Islet of Langerhans (tissue), 1 donor: Measurements from ENCODE around the gene LAMTOR4.
"Not testable (repeated sequence)": the region's sequence is repeated elsewhere in the genome, so short reads cannot be mapped to it uniquely, and the experiment has no call there.

Experiments
- FAIRE-seq: peaks from one replicate; lab custom pipeline; 2011; peaks lifted over from hg19 to GRCh38; lab: Jason Lieb, UNC

The LAMTOR4 gene

DNA sequence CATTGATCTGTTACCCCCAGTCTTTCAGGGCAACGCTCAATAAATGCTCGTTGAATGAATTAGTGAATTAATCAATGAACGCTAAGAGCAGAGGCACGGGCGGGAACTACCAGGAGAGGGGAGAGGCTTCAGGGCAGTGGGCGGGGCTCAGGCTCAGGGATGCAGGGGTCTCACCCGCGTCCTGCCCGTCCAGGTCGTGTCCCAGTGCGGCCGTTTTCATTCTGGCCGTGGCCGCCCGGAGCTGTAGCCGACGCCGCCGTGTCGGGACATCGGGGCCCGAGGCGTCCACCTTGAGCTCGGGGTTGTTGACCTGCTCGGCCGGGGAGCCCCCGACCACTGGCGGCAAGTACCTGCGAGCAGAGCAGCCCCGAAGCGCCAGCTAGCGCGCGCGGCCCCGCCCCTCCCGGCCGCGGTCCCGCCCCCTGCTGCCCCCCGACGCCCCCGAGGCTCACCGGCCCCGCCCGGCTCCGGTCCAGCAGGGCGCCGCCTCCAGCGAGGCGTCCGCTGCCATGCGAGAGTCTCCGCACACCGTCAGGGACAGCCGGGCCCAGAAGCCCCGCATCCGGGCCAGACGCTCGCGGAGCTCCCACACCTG, 22.5 kb downstream of the LAMTOR4 start:
- FAIRE-seq: no peak

- FAIRE-seq: no peak
Observed at GRCh38 chr7:100171840-100172239, 23.1 kb downstream of the LAMTOR4 start.

- no peak for FAIRE-seq
Observed at GRCh38 chr7:100173806-100174495, 25.2 kb downstream of the LAMTOR4 start.

- no peak for FAIRE-seq
Observed at GRCh38 chr7:100174582-100174981, 25.9 kb downstream of the LAMTOR4 start.

DNA sequence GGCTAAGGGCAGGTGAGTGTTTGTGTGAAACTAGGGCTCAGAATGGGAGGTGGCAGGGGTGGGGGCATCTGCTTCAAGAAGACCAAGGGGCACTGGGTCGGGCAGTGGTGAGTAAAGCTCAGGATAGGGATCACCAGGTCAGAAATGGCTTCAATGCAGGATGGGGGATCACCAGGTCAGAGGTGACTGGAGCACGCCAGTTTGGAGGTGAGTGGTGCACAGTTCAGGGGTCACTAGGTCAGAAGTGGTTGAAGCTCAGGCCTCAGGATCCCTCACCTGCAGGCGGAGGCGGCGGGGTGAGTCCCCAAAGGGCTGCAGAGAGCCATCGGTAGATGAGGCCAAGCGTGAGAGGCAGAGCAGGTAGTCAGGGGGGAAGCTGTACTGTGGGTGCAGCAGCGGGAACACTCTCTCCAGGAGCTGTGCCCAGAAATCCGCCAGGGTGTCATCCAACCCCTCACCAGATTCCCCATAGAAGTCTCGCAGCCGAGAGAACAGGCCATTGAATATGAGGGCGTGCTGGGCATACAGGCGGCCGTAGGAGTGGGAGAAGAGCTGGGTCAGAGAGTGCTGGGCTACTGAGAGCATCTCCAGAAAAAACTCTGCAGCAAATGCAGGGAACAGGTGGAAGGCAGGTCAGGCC, 26.7 kb downstream of the LAMTOR4 start:
- no peak for FAIRE-seq

DNA sequence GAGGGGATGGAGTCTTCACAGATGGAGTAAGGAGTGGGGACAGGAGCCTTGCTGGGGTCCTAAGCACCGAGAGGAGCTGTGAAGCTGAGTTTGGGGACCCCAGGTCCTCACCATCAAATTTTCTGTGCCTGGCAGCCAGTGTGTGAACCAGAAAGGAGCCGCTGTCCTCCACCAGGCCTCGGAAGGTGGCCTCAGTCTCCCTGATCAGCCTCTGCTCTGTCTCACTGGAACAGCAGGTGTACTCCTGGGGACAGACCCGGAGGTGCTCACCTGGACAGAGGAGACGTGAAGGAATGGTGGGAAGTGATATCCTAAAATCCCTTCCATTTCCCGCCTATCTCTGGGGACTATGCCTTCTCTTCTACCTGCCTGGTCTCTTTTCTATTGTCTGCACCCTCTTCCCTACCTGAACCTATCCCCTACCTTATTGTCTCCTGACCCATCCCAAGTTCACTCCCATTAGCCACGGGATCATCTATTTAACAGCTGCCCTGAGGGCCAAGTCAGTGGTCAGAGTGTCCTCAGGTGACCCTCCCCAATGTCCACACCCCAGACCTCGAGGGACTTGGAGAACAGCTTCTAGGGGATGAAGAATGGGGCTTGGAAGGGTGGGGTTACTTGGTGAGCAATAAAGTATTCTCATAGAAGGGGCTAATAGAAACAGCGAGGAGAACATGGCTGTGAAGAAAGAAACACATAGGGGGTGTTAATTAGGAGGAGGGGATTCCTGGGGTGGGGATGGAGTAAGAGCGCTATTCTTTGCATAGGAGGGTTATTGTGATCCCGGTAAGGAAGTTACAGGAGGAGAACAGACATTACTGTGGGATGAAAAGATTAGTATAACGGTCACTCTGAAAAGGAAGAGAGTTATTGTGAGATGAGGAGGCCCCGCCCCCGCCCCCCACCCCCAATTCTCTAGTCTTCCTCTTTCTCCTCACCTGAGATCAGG, 27.7 kb downstream of the LAMTOR4 start:
- no peak for FAIRE-seq

DNA sequence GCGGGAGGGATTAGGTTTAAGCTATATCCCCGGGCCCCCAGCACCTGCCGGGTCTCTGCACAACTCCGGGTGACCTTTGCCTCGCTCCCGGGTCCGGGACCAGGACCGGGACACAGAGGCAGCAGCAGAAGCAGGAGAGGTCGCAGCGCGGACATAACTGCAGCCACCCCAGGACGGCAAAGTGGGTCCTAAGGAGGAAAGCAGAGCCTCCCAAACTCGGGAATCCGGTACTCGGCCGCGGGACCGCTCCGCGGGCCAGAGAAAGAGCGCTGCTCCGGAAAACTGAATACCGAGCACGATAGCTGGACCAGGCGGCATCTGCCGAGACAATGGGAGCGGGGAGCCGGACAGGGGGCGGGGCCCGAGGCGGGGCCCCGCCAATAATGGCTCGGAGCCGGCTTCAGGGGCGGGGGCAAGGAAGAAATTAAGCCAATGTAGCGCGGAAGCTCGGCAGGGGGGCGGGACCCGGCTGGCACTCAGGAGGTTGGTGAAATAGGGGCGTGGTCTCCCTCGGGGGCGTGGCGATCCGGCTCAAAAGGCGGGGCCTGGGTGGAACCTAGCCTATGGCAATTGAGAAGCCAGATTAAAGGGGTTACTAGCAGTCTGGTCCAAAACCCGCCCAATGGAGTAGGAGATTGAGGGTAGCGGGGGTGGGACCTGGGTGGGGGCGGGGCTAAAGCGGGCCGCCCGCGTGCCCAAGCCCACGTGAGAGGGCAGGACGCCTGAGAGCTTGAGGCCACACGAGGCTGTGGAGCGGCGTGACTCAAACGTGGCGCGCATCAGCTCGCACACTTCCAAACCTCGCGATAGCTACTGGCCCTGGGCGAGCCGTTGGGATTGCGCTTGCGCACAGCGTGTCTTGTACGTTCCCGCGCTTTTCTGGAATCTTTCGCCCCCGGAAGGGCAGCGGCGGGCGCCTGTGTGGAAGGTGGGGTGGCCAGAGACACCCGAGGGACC, 28.6 kb downstream of the LAMTOR4 start, which contains the start of the genes GPC2 and STAG3:
TSS of gene GPC2 (minus strand) at position 337 of the 957 bp plus-strand sequence. CDS start at position 155, 182 bp downstream.
TSS of gene STAG3 (plus strand) at position 874 of the 957 bp plus-strand sequence. CDS start 2,639 bp downstream, outside the sequence.
- FAIRE-seq: no peak

- FAIRE-seq: not testable (repeated sequence)
Observed at GRCh38 chr7:100180084-100180483, 31.4 kb downstream of the LAMTOR4 start.

DNA sequence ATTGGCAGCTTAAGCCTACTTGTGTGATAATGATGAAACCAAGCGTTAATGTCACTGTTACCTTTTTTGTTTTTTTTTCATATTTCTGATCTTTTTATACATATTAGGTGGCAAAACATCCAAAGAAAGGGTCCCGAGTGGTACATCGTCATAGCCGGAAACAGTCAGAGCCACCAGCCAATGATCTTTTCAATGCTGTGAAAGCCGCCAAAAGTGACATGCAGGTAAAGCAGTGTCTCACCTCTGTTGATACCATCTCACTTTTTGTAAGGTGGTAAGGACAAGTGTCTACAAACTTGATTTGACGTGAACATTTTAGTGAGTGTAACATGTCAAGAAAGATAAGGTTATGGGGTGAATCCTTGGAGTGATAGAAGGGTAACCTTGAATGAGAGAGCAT, 33.9 kb downstream of the LAMTOR4 start:
- FAIRE-seq: not testable (repeated sequence)

DNA sequence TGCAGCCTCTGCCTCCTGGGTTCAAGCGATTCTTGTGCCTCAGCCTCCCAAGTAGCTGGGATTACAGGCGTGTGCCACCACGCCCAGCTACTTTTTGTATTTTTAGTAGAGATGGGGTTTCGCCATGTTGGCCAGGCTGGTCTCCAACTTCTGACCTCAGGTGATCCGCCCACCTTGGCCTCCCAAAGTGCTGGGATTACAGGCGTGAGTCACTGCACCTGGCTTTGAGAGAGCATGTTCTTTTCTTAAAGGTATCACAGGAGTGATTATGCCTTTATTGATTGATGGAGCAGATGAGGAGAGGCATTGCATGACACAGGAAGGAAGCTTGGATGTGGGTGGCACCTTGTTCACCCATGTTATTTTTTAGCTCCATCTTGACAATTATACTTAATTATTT, 34.4 kb downstream of the LAMTOR4 start:
- FAIRE-seq: not testable (repeated sequence)

- no peak for FAIRE-seq
Observed at GRCh38 chr7:100185726-100186125, 37.0 kb downstream of the LAMTOR4 start.

- FAIRE-seq: no peak
Observed at GRCh38 chr7:100189061-100189460, 40.3 kb downstream of the LAMTOR4 start.

- FAIRE-seq: no peak
Observed at GRCh38 chr7:100190048-100190711, 41.5 kb downstream of the LAMTOR4 start.

DNA sequence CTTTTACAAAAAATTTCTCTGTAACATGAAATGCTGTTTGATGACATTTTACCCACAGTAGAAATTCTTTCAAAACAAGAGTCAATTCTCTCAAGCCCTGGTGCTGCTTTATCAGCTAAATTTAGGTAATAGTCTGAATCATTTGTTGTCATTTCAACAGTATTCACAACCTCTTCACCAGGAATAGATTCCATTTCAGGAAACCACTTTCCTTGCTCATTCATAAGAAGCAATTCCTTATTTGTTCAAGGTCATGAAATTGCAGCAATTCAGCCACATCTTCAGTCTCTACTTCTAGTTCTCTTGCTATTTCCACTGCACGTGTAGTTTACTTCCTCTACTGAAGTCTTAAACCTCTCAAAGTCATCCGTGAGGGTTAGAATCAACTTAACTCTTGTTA, 43.1 kb downstream of the LAMTOR4 start:
- no peak for FAIRE-seq

- not testable (repeated sequence) for FAIRE-seq
Observed at GRCh38 chr7:100192281-100192862, 43.7 kb downstream of the LAMTOR4 start.

DNA sequence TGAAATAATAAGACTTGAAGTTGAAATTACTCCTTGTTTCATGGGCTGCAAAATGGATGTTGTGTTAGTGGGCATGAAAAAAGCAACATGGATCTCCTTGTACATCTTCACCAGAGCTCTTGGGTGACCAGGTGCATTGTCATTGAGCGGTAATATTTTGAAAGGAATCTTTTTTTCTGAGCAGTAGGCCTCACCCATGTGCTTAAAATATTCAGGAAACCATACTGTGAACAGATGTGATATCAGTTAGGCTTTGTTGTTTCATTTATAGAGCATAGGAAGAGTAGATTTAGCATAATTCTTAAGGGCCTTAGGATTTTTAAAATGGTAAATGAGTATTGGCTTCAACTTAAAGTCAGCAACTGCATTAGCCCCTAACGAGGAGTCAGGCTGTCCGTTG, 44.3 kb downstream of the LAMTOR4 start:
- no peak for FAIRE-seq

DNA sequence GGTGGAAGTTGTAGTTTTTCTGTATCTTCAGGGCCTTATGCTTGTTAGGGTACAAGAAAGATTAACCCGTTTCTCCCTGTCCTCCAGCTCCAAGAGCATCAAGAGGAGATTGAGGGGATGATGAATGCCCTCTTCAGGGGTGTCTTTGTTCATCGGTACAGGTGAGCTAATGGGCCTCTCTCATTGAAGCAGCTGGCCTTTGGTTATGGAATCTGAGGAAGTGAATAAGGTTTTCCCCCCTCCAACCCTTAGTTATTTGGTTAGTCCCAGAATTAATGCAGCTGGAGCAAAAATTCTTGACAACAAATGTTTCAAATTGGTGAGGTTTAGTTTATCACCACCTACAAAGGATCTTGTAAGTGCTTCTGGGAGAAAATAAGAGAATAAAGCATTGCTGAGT, 46.5 kb downstream of the LAMTOR4 start:
- FAIRE-seq: no peak

DNA sequence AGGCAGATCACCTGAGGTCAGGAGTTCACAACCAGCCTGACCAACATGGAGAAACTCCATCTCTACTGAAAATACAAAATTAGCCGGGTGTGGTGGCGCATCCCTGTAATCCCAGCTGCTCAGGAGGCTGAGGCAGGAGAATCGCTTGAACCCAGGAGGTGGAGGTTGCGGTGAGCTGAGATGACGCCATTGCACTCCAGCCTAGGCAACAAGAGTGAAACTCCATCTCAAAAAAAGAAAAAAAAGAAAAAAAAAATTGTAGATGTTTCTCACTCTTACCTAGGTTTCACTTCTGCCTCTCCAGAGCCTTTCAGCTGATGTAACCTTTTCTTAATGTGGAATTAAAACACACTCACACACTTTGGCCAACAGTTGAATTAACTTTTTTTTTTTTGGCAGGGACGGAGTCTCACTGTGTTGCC, 47.2 kb downstream of the LAMTOR4 start:
- FAIRE-seq: not testable (repeated sequence)

DNA sequence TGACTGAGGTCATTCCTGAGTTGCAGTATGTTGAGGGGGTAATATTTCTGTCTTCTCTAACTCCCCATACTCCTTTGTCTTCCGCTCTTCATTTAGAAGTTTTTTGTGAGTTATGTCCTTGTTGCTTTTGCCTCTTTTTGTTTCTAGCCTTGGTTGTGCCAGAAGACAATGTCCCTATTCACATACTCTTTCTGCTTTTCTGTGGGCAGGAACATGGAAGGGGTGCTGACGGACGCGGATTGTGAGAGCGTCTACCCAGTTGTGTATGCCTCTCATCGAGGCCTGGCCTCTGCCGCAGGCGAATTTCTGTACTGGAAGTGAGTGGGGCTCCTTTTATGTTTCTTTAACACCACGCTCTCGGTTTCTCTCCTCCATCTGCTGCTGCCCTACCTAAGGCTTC, 49.5 kb downstream of the LAMTOR4 start:
- no peak for FAIRE-seq

DNA sequence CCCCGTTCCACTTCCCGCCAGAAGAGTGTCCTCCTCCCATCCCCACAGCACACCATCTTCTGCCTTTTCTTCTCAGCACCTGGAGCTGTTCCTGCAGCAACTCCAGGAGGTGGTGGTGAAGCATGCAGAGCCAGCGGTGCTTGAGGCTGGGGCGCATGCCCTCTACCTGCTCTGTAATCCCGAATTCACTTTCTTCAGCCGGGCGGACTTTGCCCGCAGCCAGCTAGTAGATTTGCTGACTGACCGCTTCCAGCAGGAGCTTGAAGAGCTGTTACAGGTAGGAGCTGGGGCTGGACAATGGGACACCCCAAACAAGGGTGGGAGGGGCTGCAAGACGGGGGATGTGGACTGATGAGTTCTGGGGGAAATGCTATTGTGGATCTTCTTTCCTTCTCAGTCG, 52.0 kb downstream of the LAMTOR4 start:
- no peak for FAIRE-seq
